NCI-H1048 (cell line): ENCODE measurements around the gene PPP4R3A.
"Not testable (repeated sequence)": the region's sequence is repeated elsewhere in the genome, so short reads cannot be mapped to it uniquely, and the experiment has no call there.

Source experiments
- DNase-seq: peaks from one replicate; lab custom pipeline; 2025; lab: John Stamatoyannopoulos, UW

Gene PPP4R3A

GRCh38 chr14:91438845-91439244 lies 71.3 kb downstream of the PPP4R3A start:
- no peak for DNase-seq

DNA sequence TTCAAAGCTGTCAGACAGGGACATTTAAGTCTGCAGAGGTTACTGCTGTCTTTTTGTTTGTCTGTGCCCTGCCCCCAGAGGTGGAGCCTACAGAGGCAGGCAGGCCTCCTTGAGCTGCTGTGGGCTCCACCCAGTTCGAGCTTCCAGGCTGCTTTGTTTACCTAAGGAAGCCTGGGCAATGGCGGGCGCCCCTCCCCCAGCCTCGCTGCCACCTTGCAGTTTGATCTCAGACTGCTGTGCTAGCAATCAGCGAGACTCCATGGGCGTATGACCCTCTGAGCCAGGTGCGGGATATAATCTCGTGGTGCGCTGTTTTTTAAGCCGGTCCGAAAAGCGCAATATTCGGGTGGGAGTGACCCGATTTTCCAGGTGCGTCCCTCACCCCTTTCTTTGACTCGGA lies 73.8 kb downstream of the PPP4R3A start:
- DNase-seq: not testable (repeated sequence)

GRCh38 chr14:91429385-91429784 lies 80.7 kb downstream of the PPP4R3A start:
- no peak for DNase-seq

DNA sequence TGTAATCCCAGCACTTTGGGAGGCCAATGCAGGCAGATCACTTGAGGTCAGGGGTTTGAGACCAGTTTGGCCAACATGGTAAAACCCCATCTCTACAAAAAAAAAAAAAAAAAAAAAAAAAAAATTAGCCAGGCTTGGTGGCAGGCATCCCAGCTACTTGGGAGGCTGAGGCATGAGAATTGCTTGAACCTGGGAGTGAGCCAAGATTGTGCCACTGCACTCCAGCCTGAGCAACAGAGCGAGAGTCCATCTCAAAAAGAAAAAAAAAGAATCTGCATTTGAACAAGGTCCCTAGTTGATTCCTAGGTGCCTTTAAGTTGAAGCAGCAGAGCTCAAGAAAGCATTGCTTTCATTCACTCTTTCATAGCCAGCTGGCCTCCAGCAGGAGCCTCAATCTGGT lies 81.2 kb downstream of the PPP4R3A start:
- not testable (repeated sequence) for DNase-seq

- not testable (repeated sequence) for DNase-seq
These were observed 84.6 kb downstream of the PPP4R3A start for GRCh38 chr14:91425531-91425944.

- DNase-seq: no peak
These were observed 85.1 kb downstream of the PPP4R3A start for GRCh38 chr14:91424813-91425530.

DNA sequence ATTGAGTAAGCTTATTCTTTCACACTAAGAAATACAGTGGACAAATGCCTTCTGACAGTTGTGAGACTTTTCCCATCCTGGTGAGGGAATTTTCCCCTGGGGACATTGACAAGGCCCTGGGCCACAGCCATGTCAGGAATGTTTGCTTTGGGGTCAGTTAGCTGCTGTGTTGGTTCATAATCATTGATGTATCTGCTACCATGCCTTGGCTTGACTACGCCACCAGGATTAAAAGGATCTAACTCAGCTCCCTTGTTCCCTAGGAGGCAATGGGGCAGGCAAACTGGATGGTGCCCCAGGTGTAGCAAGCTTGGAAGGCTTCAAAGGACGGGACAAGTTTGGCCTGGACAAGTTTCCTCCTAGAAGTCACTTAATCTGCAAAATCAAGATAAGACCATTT lies 89.4 kb downstream of the PPP4R3A start:
- no peak for DNase-seq

DNA sequence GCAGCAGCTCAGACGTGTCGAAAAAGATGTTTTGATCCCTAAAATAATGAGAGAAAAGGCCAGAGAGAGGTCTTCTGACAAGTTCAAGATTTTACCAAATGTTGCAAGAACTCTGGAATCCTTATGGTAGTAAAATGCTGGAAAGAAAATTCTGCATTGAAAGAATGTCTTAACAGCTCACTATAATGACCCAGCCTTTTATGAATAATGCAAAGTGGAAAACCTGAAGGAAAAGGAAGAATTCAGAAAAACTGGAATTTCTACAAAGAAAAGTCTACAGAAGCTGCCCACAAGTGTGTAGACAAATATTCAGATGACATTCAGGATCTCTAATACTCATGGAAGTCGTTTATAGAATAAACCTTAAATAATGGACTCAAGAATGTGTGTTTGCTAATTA lies 90.7 kb downstream of the PPP4R3A start:
- DNase-seq: no peak

- no peak for DNase-seq
These were observed 91.1 kb downstream of the PPP4R3A start for GRCh38 chr14:91419044-91419397.

DNA sequence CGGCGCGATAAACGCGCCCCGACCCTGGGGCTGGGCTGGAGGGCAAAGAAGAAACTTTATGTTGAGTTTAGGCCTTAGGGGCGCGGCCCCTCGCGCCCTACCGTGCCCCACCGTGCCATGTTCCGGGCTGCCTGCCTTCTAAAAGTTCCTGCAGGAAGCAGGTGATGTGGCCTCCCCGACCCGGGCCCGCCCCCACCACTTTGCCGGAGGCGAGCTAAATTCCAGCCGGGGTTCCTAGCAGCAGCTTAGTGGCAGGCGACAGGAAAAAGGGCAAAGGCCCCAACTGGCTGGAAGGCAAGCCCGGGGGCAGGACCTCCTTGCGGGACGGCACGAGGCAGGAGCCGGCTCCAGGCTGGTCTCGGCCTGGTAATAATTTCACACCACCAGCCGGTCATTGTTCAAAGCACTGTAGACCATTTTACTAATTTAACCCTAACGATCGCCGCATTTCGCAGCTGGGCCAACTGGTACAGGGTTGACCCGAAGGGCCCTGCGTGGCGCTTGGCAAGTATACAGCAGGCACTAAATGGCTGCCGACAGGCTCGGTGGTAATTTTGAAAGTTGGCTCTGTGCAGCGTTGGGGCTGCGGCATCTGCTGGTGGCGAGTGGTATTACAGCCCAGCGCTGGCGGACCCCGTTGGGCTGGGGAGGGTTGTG lies 91.6 kb downstream of the PPP4R3A start:
- DNase-seq: peak; percentile 6

DNA sequence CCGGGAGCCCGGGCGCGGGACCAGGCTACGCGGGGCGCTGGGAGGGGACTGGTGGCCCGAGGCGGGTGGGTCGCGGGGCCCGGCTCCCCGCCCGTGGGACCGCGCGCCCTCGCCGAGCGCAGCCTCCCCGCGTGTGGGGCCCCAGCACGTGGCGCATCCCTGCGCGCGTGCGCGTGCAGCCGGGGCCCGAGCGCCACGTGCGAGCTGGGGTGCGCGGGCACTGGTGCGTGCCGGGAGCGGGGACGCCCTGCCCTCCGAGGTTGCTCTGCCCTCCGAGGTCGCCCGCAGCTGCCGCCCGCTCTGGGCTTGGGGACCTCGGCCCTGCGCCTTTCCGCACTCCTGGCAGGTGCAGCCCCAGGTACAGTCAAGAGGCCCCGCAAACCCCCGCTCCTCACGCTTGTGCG lies 92.1 kb downstream of the PPP4R3A start:
- peak; percentile 18 for DNase-seq

DNA sequence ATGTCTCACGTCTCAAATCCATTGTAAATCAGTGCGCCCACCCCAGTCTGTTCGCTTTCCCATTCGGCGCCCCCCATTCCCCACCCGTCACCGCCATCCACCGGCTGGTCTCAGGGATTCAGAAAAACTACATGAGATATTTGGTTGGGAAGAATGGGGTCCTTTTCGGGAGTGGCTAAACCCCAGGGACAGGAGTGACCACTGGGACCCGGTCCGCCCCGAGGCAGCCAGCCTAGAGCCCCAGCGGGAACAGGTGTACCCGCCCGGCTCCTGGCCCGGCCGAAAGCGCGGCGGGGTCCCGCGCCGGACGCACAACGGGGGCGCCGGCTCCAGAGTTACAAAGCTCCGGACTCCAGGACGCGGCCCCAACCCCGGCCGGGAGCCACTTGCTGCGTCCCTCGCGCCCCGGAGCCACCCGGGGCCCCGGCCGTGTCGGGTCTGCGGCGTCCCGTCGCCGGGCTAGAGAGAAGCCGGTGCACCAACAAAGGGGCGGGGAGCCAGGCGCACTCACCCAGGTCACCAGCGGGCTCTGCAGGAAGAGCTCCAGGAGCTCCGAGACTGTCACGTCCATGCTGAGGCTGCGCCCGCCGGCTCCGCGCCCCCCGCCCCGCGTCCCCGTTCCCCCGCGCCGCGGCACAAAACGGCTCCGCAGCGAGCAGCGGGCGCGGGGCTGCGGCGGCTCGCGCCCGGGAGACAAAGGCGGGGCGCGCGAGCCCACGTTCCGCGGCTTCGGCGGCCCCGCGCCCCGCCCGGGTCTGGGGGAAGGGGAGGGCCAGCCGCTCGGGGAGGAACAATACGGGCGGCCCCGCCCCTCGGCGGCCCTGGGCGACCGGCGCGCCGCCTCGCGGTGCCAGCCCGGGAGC lies 92.8 kb downstream of the PPP4R3A start, which contains the start of gene CCDC88C:
CCDC88C (minus strand) TSS at position 701 of the 863 bp plus-strand sequence; CDS start at position 571, 130 bp downstream.
- peak; percentile 24 for DNase-seq

DNA sequence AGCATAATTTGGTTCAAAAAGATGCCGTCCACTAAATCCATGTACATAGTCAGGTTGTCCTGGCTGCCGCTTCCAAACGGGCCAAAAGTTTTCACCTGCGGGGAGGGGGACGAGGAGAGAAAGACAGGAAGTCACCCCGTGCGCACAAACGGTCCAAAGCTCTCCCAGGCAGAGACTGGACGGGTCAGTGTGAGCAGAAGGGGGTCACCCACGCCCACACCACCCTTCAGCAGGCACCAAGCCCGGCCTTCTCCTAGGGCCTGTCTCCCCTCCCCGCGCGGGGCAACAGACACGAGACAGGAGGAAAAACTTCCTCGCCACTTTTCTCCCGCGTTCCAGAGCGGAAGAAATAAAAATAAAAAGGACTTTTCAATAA lies 93.4 kb downstream of the PPP4R3A start:
- no peak for DNase-seq

DNA sequence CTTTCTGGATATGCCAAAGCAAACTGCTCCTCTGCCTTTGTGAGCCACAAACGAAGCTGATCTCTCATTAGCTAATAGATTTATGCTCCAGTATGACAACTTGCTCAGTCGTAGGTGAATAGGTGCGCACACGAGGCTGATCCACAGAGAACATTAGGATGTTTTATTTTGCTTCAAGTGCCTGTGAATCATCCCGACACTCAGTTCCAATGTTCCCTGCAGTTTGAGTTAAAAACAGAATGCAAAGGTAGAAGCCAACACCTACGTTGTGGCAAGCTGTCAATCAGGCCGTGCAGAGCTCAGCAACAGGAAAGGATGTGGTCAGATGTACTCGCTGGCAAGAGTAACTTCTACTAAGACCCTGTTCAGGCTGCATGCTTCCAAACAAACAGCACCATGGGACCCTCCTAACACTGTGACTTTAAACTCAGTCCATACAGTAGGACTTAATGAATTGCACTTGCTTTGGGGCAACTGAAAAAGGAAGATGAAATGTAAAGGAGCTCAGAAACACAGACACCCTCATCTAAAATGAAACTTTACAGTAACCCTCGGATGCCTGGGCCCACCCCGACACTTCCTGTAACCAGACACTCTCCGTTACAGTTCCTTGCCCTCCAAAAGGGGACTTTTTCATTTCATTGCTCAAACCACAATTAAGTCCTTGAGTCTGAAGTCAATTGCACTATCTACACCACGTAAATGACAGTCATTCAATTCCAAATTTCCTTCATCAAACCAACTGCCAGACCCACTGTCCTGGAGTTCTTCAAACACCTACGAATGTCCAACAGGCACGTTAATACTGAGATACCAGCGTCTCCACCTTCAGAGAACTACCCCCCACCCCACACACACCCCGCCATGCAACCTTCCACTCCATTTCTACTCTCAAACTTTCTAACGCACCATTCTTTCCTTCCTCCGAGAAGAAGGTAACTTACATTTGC lies 94.0 kb downstream of the PPP4R3A start:
- no peak for DNase-seq

- DNase-seq: no peak
These were observed 95.7 kb downstream of the PPP4R3A start for GRCh38 chr14:91414475-91414833.

DNA sequence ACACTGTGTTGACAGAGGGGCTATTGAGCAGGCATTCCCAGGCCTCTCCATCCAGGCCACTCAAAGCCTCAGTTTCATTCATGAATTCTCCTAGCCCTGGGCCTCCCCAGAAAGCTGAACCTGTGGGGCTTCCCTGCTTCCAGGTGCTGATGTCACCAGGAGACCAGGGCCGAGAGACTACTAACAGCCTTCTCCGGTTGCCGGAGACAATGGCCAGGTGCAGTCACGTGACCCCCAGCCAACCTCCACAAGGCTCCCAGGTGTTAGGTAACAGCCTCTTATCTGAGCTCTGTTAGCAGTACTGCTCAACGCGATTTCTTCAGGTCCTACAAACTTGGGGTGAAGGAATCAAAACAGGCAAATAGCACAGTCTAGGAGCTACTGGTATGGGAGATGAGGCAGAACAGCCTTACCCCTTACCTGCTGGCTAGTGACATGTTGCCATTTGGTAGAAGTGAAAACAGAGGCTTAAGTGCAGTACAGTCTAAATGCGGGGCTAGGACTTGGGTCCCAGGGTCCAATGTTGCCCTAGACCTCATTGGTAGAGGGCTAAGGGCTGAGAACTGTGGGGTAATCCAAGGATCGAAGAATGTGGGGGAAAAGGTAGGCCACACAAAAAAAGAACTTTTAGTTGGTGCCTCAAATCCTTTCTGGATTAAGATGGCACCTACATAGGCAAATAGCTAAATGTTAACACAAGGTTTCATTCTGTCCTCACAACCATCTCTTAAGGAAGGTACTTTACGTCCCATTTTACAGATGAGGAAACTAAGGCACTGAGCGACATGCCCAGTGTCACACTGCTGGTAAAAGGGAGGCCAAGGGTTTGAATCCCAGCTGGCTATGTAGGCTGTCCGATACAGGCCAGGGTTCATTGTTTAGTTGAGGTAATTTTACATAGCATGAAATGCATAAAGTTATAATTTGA lies 96.3 kb downstream of the PPP4R3A start:
- no peak for DNase-seq

DNA sequence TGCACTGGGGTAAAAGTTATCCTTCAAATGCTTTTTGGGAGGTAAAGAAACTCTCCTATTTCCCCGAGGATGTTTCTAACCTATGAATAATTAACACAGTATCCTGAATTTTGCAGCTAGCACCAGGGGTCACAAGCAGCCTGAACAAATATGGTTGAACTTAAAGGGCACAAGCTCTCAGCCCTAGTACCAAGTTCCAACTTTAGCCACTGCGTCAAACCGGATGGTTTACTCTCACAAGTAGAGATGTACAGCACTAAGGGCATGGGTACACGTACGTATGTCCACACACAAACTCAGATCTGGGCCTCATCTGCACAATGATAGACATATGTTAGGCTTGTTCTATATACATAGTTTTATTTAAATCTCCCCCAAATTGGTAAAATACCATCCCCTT lies 97.2 kb downstream of the PPP4R3A start:
- no peak for DNase-seq

- DNase-seq: no peak
These were observed 99.2 kb downstream of the PPP4R3A start for GRCh38 chr14:91410771-91411536.

GRCh38 chr14:91409928-91410718 lies 100.0 kb downstream of the PPP4R3A start:
- no peak for DNase-seq
